HG02970 (cell line): ENCODE measurements around the gene KCNJ18.
"Not testable (repeated sequence)": the region's sequence is repeated elsewhere in the genome, so short reads cannot be mapped to it uniquely, and the experiment has no call there.

ENCODE experiments used
- ATAC-seq: cut with Tn5 transposase; IDR thresholded peaks from one replicate; pipeline ENCODE4 v1.9.1; 2021; ENCODE audit warnings: mild to moderate bottlenecking, moderate library complexity, moderate number of reproducible peaks; ENCODE audit not compliant: unreplicated experiment, low FRiP score

KCNJ18 gene

GRCh38 chr17:21670361-21671155 lies 21.8 kb upstream of the KCNJ18 start:
- ATAC-seq = not testable (repeated sequence)

GRCh38 chr17:21671437-21671836 lies 20.9 kb upstream of the KCNJ18 start:
- ATAC-seq = not testable (repeated sequence)

- ATAC-seq = not testable (repeated sequence)
These were observed 20.5 kb upstream of the KCNJ18 start for GRCh38 chr17:21671871-21672270.

- ATAC-seq = not testable (repeated sequence)
These were observed 18.7 kb upstream of the KCNJ18 start for GRCh38 chr17:21673451-21674241.

- no peak for ATAC-seq
These were observed 18.0 kb upstream of the KCNJ18 start for GRCh38 chr17:21674242-21674731.

- ATAC-seq = not testable (repeated sequence)
These were observed 17.2 kb upstream of the KCNJ18 start for GRCh38 chr17:21674891-21675738.

GRCh38 chr17:21675739-21676130 lies 16.6 kb upstream of the KCNJ18 start:
- ATAC-seq = not testable (repeated sequence)

- no peak for ATAC-seq
These were observed 15.8 kb upstream of the KCNJ18 start for GRCh38 chr17:21676281-21677111.

GRCh38 chr17:21677126-21677910 lies 15.0 kb upstream of the KCNJ18 start:
- ATAC-seq = no peak

GRCh38 chr17:21677911-21678310 lies 14.4 kb upstream of the KCNJ18 start:
- ATAC-seq = no peak

- no peak for ATAC-seq
These were observed 13.8 kb upstream of the KCNJ18 start for GRCh38 chr17:21678393-21679081.

- ATAC-seq = no peak
These were observed 12.8 kb upstream of the KCNJ18 start for GRCh38 chr17:21679256-21680146.

GRCh38 chr17:21680366-21680765 lies 12.0 kb upstream of the KCNJ18 start:
- ATAC-seq = no peak

- ATAC-seq = not testable (repeated sequence)
These were observed 11.4 kb upstream of the KCNJ18 start for GRCh38 chr17:21680850-21681351.

- ATAC-seq = not testable (repeated sequence)
These were observed 10.7 kb upstream of the KCNJ18 start for GRCh38 chr17:21681576-21681975.

- ATAC-seq = not testable (repeated sequence)
These were observed 10.2 kb upstream of the KCNJ18 start for GRCh38 chr17:21682130-21682529.

GRCh38 chr17:21683142-21683712 lies 9.1 kb upstream of the KCNJ18 start:
- not testable (repeated sequence) for ATAC-seq
